ENCODE measurements around the gene CNFN.

The CNFN gene

DNA sequence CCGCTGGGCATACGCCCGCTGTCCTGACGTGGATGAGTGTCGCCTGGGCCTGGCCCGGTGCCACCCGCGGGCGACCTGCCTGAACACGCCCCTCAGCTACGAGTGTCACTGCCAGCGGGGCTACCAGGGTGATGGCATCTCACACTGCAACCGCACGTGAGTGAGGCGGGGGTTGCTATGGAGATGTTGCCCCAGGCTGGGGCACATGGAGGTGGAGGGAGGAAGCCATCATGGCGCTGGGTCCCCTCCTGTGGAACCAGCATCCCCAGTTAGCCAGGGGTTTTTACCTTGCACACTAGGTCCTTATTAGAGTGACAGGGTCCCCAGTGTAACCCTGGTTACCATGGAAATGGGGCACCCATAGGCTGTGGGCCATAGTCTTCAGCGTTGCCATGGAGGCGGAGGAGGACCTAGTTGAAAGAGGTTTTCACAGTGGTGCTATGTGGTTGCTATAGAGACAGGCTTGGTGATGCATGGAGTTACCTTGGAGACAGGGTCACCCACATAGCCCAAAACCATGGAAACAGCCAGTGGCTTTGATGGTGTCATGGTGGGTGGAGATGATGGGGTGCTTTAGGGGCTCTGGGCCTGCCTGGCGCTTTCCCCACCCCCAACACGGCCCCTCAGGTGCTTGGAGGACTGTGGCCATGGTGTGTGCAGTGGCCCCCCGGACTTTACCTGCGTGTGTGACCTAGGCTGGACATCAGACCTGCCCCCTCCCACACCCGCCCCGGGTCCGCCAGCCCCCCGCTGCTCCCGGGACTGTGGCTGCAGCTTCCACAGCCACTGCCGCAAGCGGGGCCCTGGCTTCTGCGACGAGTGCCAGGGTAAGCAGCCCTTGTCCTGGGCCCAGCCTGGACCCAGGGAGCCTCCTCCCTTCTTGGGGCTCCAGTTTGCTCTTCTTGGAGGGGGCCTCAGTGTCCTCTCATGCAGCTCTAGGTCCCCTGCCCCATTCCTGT, 37.5 kb downstream of the CNFN start:
- DNase-seq: no peak
- H3K4me1 ChIP-seq (ENCODE audit: control insufficient read depth in 1 of 2, insufficient read depth in 2 of 2, low read length in 2 of 2): no peaks in the 10 kb centered on the region
- no peaks in the 10 kb centered on the region for H3K79me2 ChIP-seq (ENCODE audit: control insufficient read depth, insufficient read depth, low read length, poor library complexity)
- H3K18ac ChIP-seq (ENCODE audit: low read length): no peak overlapping the region
- no peak overlapping the region for H3K4me3 ChIP-seq (ENCODE audit: low read depth, low read length)
- no peak overlapping the region for H4K8ac ChIP-seq (ENCODE audit: low read depth, low read length)
- no CpG with 5 or more reads among the region's 31 CpGs for WGBS (ENCODE audit: extremely low coverage, insufficient coverage, insufficient read length)
- H3K4me2 ChIP-seq (ENCODE audit: low read length): no peak overlapping the region
- no peak overlapping the region for H2BK12ac ChIP-seq (ENCODE audit: low read length)
- H4K91ac ChIP-seq (ENCODE audit: low read depth, low read length): no peak overlapping the region
- H3K36me3 ChIP-seq (ENCODE audit: control insufficient read depth in 1 of 2, insufficient read depth in 2 of 2, low read length in 2 of 2): peaks cover 30 to 49% of the 10 kb centered on the region in 2 experiments
- no peak overlapping the region for H3K9ac ChIP-seq (ENCODE audit: low read length)
- H2BK5ac ChIP-seq (ENCODE audit: low read depth, low read length, poor library complexity): no peak overlapping the region
- H2BK120ac ChIP-seq (ENCODE audit: insufficient read depth, low read length, poor library complexity): no peak overlapping the region
- H2AK5ac ChIP-seq (ENCODE audit: low read length): no peak overlapping the region
- no peak overlapping the region for H3K27ac ChIP-seq (ENCODE audit: low read depth, low read length)
- no peak overlapping the region for H2AFZ ChIP-seq (ENCODE audit: insufficient read depth, low read length, poor library complexity)
- H3K14ac ChIP-seq (ENCODE audit: low read length): no peak overlapping the region
- peaks cover 2% of the 10 kb centered on the region for H3K9me3 ChIP-seq (ENCODE audit: insufficient read depth, low read depth, low read length)
- no peak overlapping the region for H3K23ac ChIP-seq (ENCODE audit: low read length)
- H3K27me3 ChIP-seq (ENCODE audit: insufficient read depth, low read length): no peaks in the 10 kb centered on the region
- H3K4ac ChIP-seq (ENCODE audit: low read depth, low read length): no peak overlapping the region
- no peaks in the 10 kb centered on the region for H3K79me1 ChIP-seq (ENCODE audit: low read length)
- no peak overlapping the region for H4K12ac ChIP-seq (ENCODE audit: low read depth, low read length)

DNA sequence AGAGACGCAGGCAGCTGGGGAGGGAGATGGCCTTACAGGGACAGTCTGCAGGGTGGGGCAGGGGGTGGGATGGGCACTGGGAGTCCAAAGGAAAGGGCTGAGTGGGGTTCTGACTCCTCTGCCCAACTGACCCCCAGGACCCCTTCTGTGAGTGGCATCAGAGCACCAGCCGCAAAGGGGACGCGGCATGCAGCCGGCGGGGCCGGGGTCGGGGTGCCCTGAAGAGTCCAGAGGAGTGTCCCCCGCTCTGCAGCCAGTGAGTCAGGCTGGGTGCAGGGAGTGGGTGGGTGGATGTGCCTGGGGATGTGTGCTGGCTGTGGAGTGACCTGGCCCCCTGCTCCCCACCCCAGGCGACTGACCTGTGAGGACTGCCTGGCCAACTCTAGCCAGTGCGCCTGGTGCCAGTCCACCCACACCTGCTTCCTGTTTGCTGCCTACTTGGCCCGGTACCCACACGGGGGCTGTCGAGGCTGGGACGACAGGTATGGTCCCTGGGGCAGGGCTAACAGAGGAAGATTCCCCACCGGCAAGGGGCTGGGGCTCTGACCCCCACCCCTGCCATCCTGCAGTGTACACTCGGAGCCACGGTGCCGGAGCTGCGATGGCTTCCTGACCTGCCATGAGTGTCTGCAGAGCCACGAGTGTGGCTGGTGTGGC, 38.9 kb downstream of the CNFN start:
- DNase-seq: no peak
- no peaks in the 10 kb centered on the region for H3K4me1 ChIP-seq (ENCODE audit: control insufficient read depth in 1 of 2, insufficient read depth in 2 of 2, low read length in 2 of 2)
- H3K23ac ChIP-seq (ENCODE audit: low read length): no peak overlapping the region
- H4K8ac ChIP-seq (ENCODE audit: low read depth, low read length): no peak overlapping the region
- H3K9me3 ChIP-seq (ENCODE audit: insufficient read depth, low read depth, low read length): peaks cover 2% of the 10 kb centered on the region
- H3K27me3 ChIP-seq (ENCODE audit: insufficient read depth, low read length): no peaks in the 10 kb centered on the region
- H3K14ac ChIP-seq (ENCODE audit: low read length): no peak overlapping the region
- H3K79me1 ChIP-seq (ENCODE audit: low read length): no peaks in the 10 kb centered on the region
- no peak overlapping the region for H2BK5ac ChIP-seq (ENCODE audit: low read depth, low read length, poor library complexity)
- no CpG with 5 or more reads among the region's 21 CpGs for WGBS (ENCODE audit: extremely low coverage, insufficient coverage, insufficient read length)
- H2BK120ac ChIP-seq (ENCODE audit: insufficient read depth, low read length, poor library complexity): no peak overlapping the region
- H2AK5ac ChIP-seq (ENCODE audit: low read length): no peak overlapping the region
- H3K4ac ChIP-seq (ENCODE audit: low read depth, low read length): no peak overlapping the region
- peaks cover 19 to 38% of the 10 kb centered on the region in 2 experiments for H3K36me3 ChIP-seq (ENCODE audit: control insufficient read depth in 1 of 2, insufficient read depth in 2 of 2, low read length in 2 of 2)
- no peak overlapping the region for H2BK12ac ChIP-seq (ENCODE audit: low read length)
- no peak overlapping the region for H3K27ac ChIP-seq (ENCODE audit: low read depth, low read length)
- no peaks in the 10 kb centered on the region for H3K79me2 ChIP-seq (ENCODE audit: control insufficient read depth, insufficient read depth, low read length, poor library complexity)
- no peak overlapping the region for H3K9ac ChIP-seq (ENCODE audit: low read length)
- no peak overlapping the region for H3K4me3 ChIP-seq (ENCODE audit: low read depth, low read length)
- no peak overlapping the region for H4K91ac ChIP-seq (ENCODE audit: low read depth, low read length)
- no peak overlapping the region for H4K12ac ChIP-seq (ENCODE audit: low read depth, low read length)
- no peak overlapping the region for H3K18ac ChIP-seq (ENCODE audit: low read length)
- no peak overlapping the region for H2AFZ ChIP-seq (ENCODE audit: insufficient read depth, low read length, poor library complexity)
- no peak overlapping the region for H3K4me2 ChIP-seq (ENCODE audit: low read length)

DNA sequence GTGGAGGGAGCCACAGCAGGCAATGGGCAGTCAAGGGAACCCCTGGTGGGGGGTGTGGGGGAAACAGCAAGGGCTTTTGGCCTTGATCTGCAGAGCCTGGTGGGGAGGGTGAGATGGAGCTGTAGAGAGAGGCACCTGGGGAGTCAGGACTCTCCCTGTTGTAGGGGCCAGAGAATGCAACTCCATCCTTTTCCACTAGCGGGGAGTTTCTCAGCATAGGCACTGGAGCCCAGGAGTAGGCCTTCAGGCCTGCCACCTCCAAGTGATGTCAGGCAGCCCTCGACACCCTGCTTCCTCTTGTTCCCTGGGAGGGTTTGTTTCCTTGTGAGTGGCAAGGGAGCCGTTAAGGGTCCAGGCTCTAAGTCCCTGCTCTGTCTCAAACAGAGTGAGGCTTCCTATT, 39.7 kb downstream of the CNFN start:
- Histone ChIP-seq H4K8ac (ENCODE audit: low read depth, low read length) (no peak overlapping the region), H2BK12ac (ENCODE audit: low read length) (no peak overlapping the region), H3K9ac (ENCODE audit: low read length) (no peak overlapping the region), H3K79me1 (ENCODE audit: low read length) (no peaks in the 10 kb centered on the region), H3K18ac (ENCODE audit: low read length) (no peak overlapping the region), H3K9me3 (ENCODE audit: insufficient read depth, low read depth, low read length) (peaks cover 2% of the 10 kb centered on the region), H3K4me3 (ENCODE audit: low read depth, low read length) (no peak overlapping the region), H3K36me3 (ENCODE audit: control insufficient read depth in 1 of 2, insufficient read depth in 2 of 2, low read length in 2 of 2) (peaks cover 13 to 31% of the 10 kb centered on the region in 2 experiments), H3K4me2 (ENCODE audit: low read length) (no peak overlapping the region), H3K27me3 (ENCODE audit: insufficient read depth, low read length) (no peaks in the 10 kb centered on the region), H2AFZ (ENCODE audit: insufficient read depth, low read length, poor library complexity) (no peak overlapping the region), H4K91ac (ENCODE audit: low read depth, low read length) (no peak overlapping the region), H3K4ac (ENCODE audit: low read depth, low read length) (no peak overlapping the region), H4K12ac (ENCODE audit: low read depth, low read length) (no peak overlapping the region), H3K4me1 (ENCODE audit: control insufficient read depth in 1 of 2, insufficient read depth in 2 of 2, low read length in 2 of 2) (no peaks in the 10 kb centered on the region), H2AK5ac (ENCODE audit: low read length) (no peak overlapping the region), H3K27ac (ENCODE audit: low read depth, low read length) (no peak overlapping the region), H3K14ac (ENCODE audit: low read length) (no peak overlapping the region), H3K79me2 (ENCODE audit: control insufficient read depth, insufficient read depth, low read length, poor library complexity) (no peaks in the 10 kb centered on the region), H2BK120ac (ENCODE audit: insufficient read depth, low read length, poor library complexity) (no peak overlapping the region), H2BK5ac (ENCODE audit: low read depth, low read length, poor library complexity) (no peak overlapping the region), H3K23ac (ENCODE audit: low read length) (no peak overlapping the region)
- no CpG with 5 or more reads among the region's 3 CpGs for WGBS (ENCODE audit: extremely low coverage, insufficient coverage, insufficient read length)
- no peak for DNase-seq

- WGBS (ENCODE audit: extremely low coverage, insufficient coverage, insufficient read length): no CpG with 5 or more reads among the region's 14 CpGs
- H2AFZ ChIP-seq (ENCODE audit: insufficient read depth, low read length, poor library complexity): no peak overlapping the region
- peaks cover 2% of the 10 kb centered on the region for H3K9me3 ChIP-seq (ENCODE audit: insufficient read depth, low read depth, low read length)
- H3K9ac ChIP-seq (ENCODE audit: low read length): no peak overlapping the region
- no peak overlapping the region for H3K14ac ChIP-seq (ENCODE audit: low read length)
- peaks cover 13 to 27% of the 10 kb centered on the region in 2 experiments for H3K36me3 ChIP-seq (ENCODE audit: control insufficient read depth in 1 of 2, insufficient read depth in 2 of 2, low read length in 2 of 2)
- H4K91ac ChIP-seq (ENCODE audit: low read depth, low read length): no peak overlapping the region
- H3K4ac ChIP-seq (ENCODE audit: low read depth, low read length): no peak overlapping the region
- no peak overlapping the region for H2BK12ac ChIP-seq (ENCODE audit: low read length)
- H3K23ac ChIP-seq (ENCODE audit: low read length): no peak overlapping the region
- DNase-seq: no peak
- H3K4me1 ChIP-seq (ENCODE audit: control insufficient read depth in 1 of 2, insufficient read depth in 2 of 2, low read length in 2 of 2): peaks cover 0 to under 1% of the 10 kb centered on the region in 2 experiments
- H3K4me2 ChIP-seq (ENCODE audit: low read length): no peak overlapping the region
- H3K4me3 ChIP-seq (ENCODE audit: low read depth, low read length): no peak overlapping the region
- no peak overlapping the region for H2AK5ac ChIP-seq (ENCODE audit: low read length)
- H3K27me3 ChIP-seq (ENCODE audit: insufficient read depth, low read length): no peaks in the 10 kb centered on the region
- H3K27ac ChIP-seq (ENCODE audit: low read depth, low read length): no peak overlapping the region
- no peaks in the 10 kb centered on the region for H3K79me1 ChIP-seq (ENCODE audit: low read length)
- H4K8ac ChIP-seq (ENCODE audit: low read depth, low read length): no peak overlapping the region
- H3K79me2 ChIP-seq (ENCODE audit: control insufficient read depth, insufficient read depth, low read length, poor library complexity): no peaks in the 10 kb centered on the region
- no peak overlapping the region for H2BK5ac ChIP-seq (ENCODE audit: low read depth, low read length, poor library complexity)
- no peak overlapping the region for H4K12ac ChIP-seq (ENCODE audit: low read depth, low read length)
- H2BK120ac ChIP-seq (ENCODE audit: insufficient read depth, low read length, poor library complexity): no peak overlapping the region
- no peak overlapping the region for H3K18ac ChIP-seq (ENCODE audit: low read length)
Measured at GRCh38 chr19:42349378-42350107, 40.6 kb downstream of the CNFN start.
